Caco-2 (cell line): Measurements from ENCODE around the gene LRG1. TPM values are rescaled to one million over a fixed set of nuclear protein-coding genes. Genes with fewer than 3 reads are reported as not detected.
"Not testable (repeated sequence)": the region's sequence is repeated elsewhere in the genome, so short reads cannot be mapped to it uniquely, and the experiment has no call there.

Experiments
- BruUV-seq: library from RNA; stranded (reverse); fragments of 400-500 nt; replicated peaks from 2 replicates; lab custom pipeline; 2021; lab: Mats Ljungman, UMichigan
- CTCF ChIA-PET: fragments of 300-600 bp; sonication (Branson Sonifier 250); formaldehyde crosslinking; loops from one replicate; lab custom pipeline; 2022; ENCODE audit warnings: antibody characterized with exemption; lab: Charles Lee
- POLR2A ChIA-PET: fragments of 300-600 bp; sonication (Branson Sonifier 250); formaldehyde crosslinking; loops from one replicate; lab custom pipeline; 2022; ENCODE audit warnings: antibody characterized with exemption; lab: Charles Lee
- DNase-seq, 2 experiments: peaks; one replicate each; pipeline versions ENCODE4 v3.0.0 to v3.0.0-alpha.2; 2020 to 2022
- H3K27me3 ChIP-seq: replicated peaks from 2 replicates; pipeline ENCODE4 v1.6.0; 2011; ENCODE audit warnings: low read length; ENCODE audit not compliant: control insufficient read depth, insufficient read depth
- H3K36me3 ChIP-seq: 2 replicates; pipeline ENCODE4 v1.5.1; 2011; ENCODE audit warnings: low read length; ENCODE audit not compliant: control insufficient read depth, insufficient read depth
- H3K4me1 ChIP-seq: fragments of 250-450 bp; sonication (Bioruptor Pico); 2 replicates; pipeline ENCODE4 v1.5.1; 2020; ENCODE audit warnings: mild to moderate bottlenecking
- H3K4me3 ChIP-seq: 2 replicates; pipeline ENCODE4 v1.5.1; 2011; ENCODE audit warnings: low read depth, mild to moderate bottlenecking, control low read depth, low read length
- H3K9me3 ChIP-seq: fragments of 250-450 bp; sonication (Bioruptor Pico); 2 replicates; pipeline ENCODE4 v1.5.1; 2020; ENCODE audit warnings: mild to moderate bottlenecking, moderate library complexity
- H3K27ac Mint-ChIP-seq: one replicate; pipeline ENCODE4 v1.8.0; 2022; ENCODE audit warnings: mixed read lengths; ENCODE audit not compliant: unreplicated experiment
- H3K27me3 Mint-ChIP-seq: one replicate; pipeline ENCODE4 v1.8.0; 2022; ENCODE audit warnings: mixed read lengths; ENCODE audit not compliant: insufficient read depth, unreplicated experiment
- H3K36me3 Mint-ChIP-seq: one replicate; pipeline ENCODE4 v1.8.0; 2022; ENCODE audit warnings: mild to moderate bottlenecking, mixed read lengths; ENCODE audit not compliant: insufficient read depth, unreplicated experiment
- H3K4me1 Mint-ChIP-seq: one replicate; pipeline ENCODE4 v1.8.0; 2022; ENCODE audit warnings: low read depth, mixed read lengths; ENCODE audit not compliant: unreplicated experiment
- H3K4me3 Mint-ChIP-seq: one replicate; pipeline ENCODE4 v1.8.0; 2022; ENCODE audit warnings: mild to moderate bottlenecking, moderate library complexity, mixed read lengths; ENCODE audit not compliant: unreplicated experiment
- H3K9me3 Mint-ChIP-seq: one replicate; pipeline ENCODE4 v1.8.0; 2022; ENCODE audit warnings: mixed read lengths; ENCODE audit not compliant: unreplicated experiment
- intact Hi-C: fragments of 100-400 bp; cut with micrococcal nuclease; formaldehyde crosslinking; loops from one replicate; pipeline ENCODE4 v1.10.0; 2022; ENCODE audit not compliant: unreplicated experiment
- total RNA-seq: library from RNA; stranded (reverse); gene quantifications from 2 replicates; pipeline ENCODE4 v1.2.3, GENCODE V29; 2022
- TF ChIP-seq, protein P1 (sequence below), 2 experiments: fragments of 200-600 bp in 1 of 2; IDR thresholded peaks; 1 replicate in 1 of 2; 2 replicates in 1 of 2; pipeline versions ENCODE4 v1.5.1 to v1.8.0; 2011 to 2022; ENCODE audit warnings: antibody characterized with exemption in 1 of 2, control low read depth in 1 of 2, inconsistent platforms in 1 of 2, low read depth in 1 of 2, low read length in 1 of 2, mild to moderate bottlenecking in 1 of 2, moderate library complexity in 1 of 2; ENCODE audit not compliant: insufficient read depth in 1 of 2, severe bottlenecking in 1 of 2, unreplicated experiment in 1 of 2

The LRG1 gene
- total RNA-seq, 1 experiment from 2014 or later, result 0.61 TPM

DNA sequence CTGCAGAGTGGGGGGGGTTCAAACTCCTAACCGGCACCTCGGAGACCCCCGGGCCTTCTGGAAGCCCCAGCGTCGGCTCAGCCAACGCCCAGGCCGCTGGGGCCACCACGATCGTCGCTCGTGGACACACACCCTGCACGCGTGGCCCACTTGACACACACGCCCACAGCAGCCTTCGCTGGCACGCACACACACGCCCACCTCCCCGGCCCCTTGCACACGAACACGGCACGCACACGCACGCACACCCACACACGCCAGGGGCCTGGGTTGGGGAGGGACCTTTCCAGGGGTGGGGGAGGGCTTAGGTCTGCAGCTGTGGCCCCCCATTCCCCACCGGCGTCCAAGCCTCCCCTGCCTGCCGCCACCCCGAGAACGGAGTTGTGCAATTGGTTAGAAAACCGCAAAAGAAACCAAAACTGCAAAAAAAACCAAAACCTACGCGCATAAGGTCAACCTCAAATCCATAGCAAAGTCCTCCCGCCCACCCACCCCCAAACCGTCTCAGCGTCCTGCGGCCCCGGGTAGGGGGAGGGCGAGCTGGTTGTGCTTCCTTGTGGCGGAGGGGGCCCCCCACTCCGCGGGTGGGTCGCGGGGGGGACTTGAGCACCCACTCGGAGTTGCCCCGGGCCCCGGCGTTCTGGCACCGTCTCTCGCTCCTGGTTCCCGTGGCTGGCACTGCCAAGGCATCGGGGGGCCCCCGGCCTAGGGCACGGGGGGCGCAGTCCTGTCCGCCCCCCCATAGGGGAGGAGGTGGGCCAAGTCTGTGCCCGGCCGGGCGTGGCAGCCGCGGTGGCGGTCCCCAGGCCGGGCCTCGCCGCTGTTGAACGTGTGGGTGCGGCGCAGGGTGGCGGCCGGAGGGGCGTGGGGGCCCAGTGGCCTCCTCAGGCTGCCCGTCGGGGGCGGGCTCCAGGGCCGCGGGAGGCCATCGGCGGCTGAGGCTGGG lies 3.3 kb upstream of the LRG1 start:
- peaks cover 6% of the 10 kb centered on the region; the same call in 1 of the 2 replicates for H3K4me1 ChIP-seq
- no peak overlapping the region for H3K4me3 ChIP-seq
- Mint-ChIP-seq H3K27ac (no peak overlapping the region), H3K9me3 (no peaks in the 10 kb centered on the region), H3K4me1 (no peaks in the 10 kb centered on the region), H3K27me3 (no peaks in the 10 kb centered on the region), H3K36me3 (no peaks in the 10 kb centered on the region), H3K4me3 (no peak overlapping the region)
- CTCF ChIA-PET, result no interaction called here
- no TSS peak for BruUV-seq
- intact Hi-C loops, result no loop called here
- DNase-seq, result no peak
- POLR2A ChIA-PET, result no interaction called here
- H3K9me3 ChIP-seq, result no peaks in the 10 kb centered on the region
- TF ChIP-seq, protein P1, sequence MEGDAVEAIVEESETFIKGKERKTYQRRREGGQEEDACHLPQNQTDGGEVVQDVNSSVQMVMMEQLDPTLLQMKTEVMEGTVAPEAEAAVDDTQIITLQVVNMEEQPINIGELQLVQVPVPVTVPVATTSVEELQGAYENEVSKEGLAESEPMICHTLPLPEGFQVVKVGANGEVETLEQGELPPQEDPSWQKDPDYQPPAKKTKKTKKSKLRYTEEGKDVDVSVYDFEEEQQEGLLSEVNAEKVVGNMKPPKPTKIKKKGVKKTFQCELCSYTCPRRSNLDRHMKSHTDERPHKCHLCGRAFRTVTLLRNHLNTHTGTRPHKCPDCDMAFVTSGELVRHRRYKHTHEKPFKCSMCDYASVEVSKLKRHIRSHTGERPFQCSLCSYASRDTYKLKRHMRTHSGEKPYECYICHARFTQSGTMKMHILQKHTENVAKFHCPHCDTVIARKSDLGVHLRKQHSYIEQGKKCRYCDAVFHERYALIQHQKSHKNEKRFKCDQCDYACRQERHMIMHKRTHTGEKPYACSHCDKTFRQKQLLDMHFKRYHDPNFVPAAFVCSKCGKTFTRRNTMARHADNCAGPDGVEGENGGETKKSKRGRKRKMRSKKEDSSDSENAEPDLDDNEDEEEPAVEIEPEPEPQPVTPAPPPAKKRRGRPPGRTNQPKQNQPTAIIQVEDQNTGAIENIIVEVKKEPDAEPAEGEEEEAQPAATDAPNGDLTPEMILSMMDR (IDR thresholded peaks at IDR 0.05; ENCODE audit: insufficient read depth in 1 of 2, low read depth in 1 of 2, low read length in 1 of 2, severe bottlenecking in 1 of 2, unreplicated experiment in 1 of 2), result no peak
- no peaks in the 10 kb centered on the region for H3K36me3 ChIP-seq
- no peaks in the 10 kb centered on the region for H3K27me3 ChIP-seq

DNA sequence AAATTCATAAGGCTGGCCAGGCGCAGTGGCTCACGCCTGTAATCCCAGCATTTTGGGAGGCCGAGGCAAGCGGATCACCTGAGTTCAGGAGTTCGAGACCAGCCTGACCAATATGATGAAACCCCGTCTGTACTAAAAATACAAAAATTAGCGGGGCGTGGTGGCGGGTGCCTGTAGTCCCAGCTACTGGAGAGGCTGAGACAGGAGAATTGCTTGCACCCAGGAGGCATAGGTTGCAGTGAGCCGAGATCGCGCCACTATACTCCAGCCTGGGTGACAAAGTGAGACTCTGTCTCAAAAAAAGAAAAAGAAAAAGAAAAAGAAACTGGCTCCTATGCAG lies 1.9 kb upstream of the LRG1 start:
- H3K4me1 ChIP-seq, H3K4me3 ChIP-seq, H3K27me3 Mint-ChIP-seq, BruUV-seq, H3K9me3 Mint-ChIP-seq, POLR2A ChIA-PET, H3K27ac Mint-ChIP-seq, H3K4me1 Mint-ChIP-seq, H3K36me3 ChIP-seq, H3K4me3 Mint-ChIP-seq, CTCF ChIA-PET, intact Hi-C loops, DNase-seq, H3K36me3 Mint-ChIP-seq, H3K27me3 ChIP-seq, H3K9me3 ChIP-seq: not testable (repeated sequence)

DNA sequence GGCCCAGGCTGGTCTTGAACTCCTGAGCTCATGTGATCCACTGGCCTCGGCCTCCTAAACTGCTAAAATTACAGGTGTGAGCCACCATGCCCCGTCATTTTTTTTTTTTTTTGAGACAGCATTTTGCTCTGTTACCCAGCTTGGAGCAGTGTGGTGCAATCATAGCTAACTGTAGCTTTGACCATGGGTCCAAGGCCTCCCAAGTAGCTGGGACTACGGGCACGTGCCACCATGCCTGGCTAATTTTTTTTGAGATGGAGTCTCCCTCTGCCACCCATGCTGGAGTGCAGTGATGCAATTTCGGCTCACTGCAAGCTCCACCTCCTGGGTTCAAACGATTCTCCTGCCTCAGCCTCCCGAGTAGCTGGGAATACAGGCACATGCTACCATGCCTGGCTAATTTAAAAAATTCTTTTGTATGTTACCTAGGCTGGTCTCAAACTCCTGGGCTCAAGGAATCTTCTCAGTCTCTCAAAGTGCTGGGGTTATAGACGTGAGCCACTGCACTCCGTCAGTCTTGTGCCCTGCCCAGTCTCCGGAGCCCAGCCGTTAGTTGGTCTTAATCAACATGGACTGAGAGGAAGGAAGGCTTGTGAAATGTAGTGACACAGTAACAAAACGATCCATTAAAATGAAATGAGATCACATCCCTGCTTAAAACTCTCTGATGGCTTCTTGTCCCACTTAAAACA lies 1.4 kb upstream of the LRG1 start:
- H3K4me3 Mint-ChIP-seq, result no peak overlapping the region
- H3K36me3 Mint-ChIP-seq, result no peaks in the 10 kb centered on the region
- H3K27me3 ChIP-seq, result no peaks in the 10 kb centered on the region
- ChIA-PET CTCF (interaction anchor here (0.7 kb wide), 1 partner anchor 165 kb away, joined by 3 read pairs; no protein-coding TSS in a partner anchor), POLR2A (no interaction called here)
- no peaks in the 10 kb centered on the region for H3K4me1 Mint-ChIP-seq
- BruUV-seq, result no TSS peak
- H3K36me3 ChIP-seq, result no peaks in the 10 kb centered on the region
- H3K9me3 Mint-ChIP-seq, result no peaks in the 10 kb centered on the region
- no peaks in the 10 kb centered on the region for H3K27me3 Mint-ChIP-seq
- no peaks in the 10 kb centered on the region for H3K9me3 ChIP-seq
- peaks cover 6% of the 10 kb centered on the region; the same call in 1 of the 2 replicates for H3K4me1 ChIP-seq
- no peak overlapping the region for H3K4me3 ChIP-seq
- no peak overlapping the region for H3K27ac Mint-ChIP-seq
- no peak for DNase-seq
- intact Hi-C loops, result no loop called here
- TF ChIP-seq, protein P1 (IDR thresholded peaks at IDR 0.05; ENCODE audit: insufficient read depth in 1 of 2, low read depth in 1 of 2, low read length in 1 of 2, severe bottlenecking in 1 of 2, unreplicated experiment in 1 of 2), result no peak
